ENCODE results near the gene TNRC18. TPM values are rescaled to one million over a fixed set of nuclear protein-coding genes. Genes with fewer than 3 reads are reported as not detected.

The TNRC18 gene
- total and polyA plus RNA-seq, 2 experiments from 2014 or later: 3.7 to 51.8 TPM

GRCh38 chr7:5433181-5433580 lies 9.5 kb upstream of the TNRC18 start:
- H3K27ac ChIP-seq: no peak overlapping the region
- no peak overlapping the region for H3K4me3 ChIP-seq
- 0 out of 2 replicates have a peak, but pooled peaks cover 4% of the 10 kb centered on the region for H3F3A ChIP-seq (ENCODE audit: insufficient read depth)
- no peak overlapping the region for H3K9ac ChIP-seq
- no peaks in the 10 kb centered on the region for H3K9me2 ChIP-seq (ENCODE audit: insufficient read depth)
- peaks cover 96% of the 10 kb centered on the region for H3K79me2 ChIP-seq (ENCODE audit: insufficient read depth)
- no peak for DNase-seq
- 0 out of 2 replicates have a peak, but pooled peaks cover 6% of the 10 kb centered on the region for H3K36me3 ChIP-seq (ENCODE audit: low read depth)
- no peaks in the 10 kb centered on the region for H3K9me3 ChIP-seq (ENCODE audit: low read depth)
- no peaks in the 10 kb centered on the region for H3K27me3 ChIP-seq (replicated peaks; ENCODE audit: insufficient read depth)
- H2AFZ ChIP-seq: no peak overlapping the region
- no peaks in the 10 kb centered on the region for H4K20me1 ChIP-seq (ENCODE audit: insufficient read depth)
- no peak overlapping the region for H3K4me2 ChIP-seq (ENCODE audit: unreplicated experiment)
- in situ Hi-C loops (cut with MboI): no loop called here
- TF ChIP-seq EZH2 (IDR thresholded peaks at IDR 0.05; ENCODE audit: insufficient read depth, poor library complexity, severe bottlenecking): no peak
- no peak for TF ChIP-seq EZH2phosphoT487 (IDR thresholded peaks at IDR 0.05; ENCODE audit: insufficient read depth, low read depth)
- H3K4me1 ChIP-seq (ENCODE audit: insufficient read depth): 0 out of 2 replicates have a peak, but pooled peaks cover 4% of the 10 kb centered on the region
- WGBS, 2 experiments (ENCODE audit: low coverage in 1 of 2, low lambda C conversion rate in 2 of 2, missing lambda C conversion rate in 2 of 2): 97 to 98% methylated on average over 3 of the region's 3 CpGs

- no peaks in the 10 kb centered on the region for H3K9me3 ChIP-seq (ENCODE audit: low read depth)
- in situ Hi-C loops (cut with MboI): no loop called here
- H3K4me3 ChIP-seq: no peak overlapping the region
- WGBS, 2 experiments (ENCODE audit: low coverage in 1 of 2, low lambda C conversion rate in 2 of 2, missing lambda C conversion rate in 2 of 2): 90 to 94% methylated on average over 3 of the region's 3 CpGs
- no peak for DNase-seq
- H3K4me1 ChIP-seq (ENCODE audit: insufficient read depth): 0 out of 2 replicates have a peak, but pooled peaks cover 4% of the 10 kb centered on the region
- H3K79me2 ChIP-seq (ENCODE audit: insufficient read depth): peaks cover 96% of the 10 kb centered on the region
- no peak overlapping the region for H3K4me2 ChIP-seq (ENCODE audit: unreplicated experiment)
- no peak overlapping the region for H3K27ac ChIP-seq
- H3K9me2 ChIP-seq (ENCODE audit: insufficient read depth): no peaks in the 10 kb centered on the region
- 0 out of 2 replicates have a peak, but pooled peaks cover 6% of the 10 kb centered on the region for H3K36me3 ChIP-seq (ENCODE audit: low read depth)
- H3K9ac ChIP-seq: no peak overlapping the region
- H3F3A ChIP-seq (ENCODE audit: insufficient read depth): 0 out of 2 replicates have a peak, but pooled peaks cover 4% of the 10 kb centered on the region
- no peaks in the 10 kb centered on the region for H3K27me3 ChIP-seq (replicated peaks; ENCODE audit: insufficient read depth)
- TF ChIP-seq EZH2 (IDR thresholded peaks at IDR 0.05; ENCODE audit: insufficient read depth, poor library complexity, severe bottlenecking): no peak
- no peak for TF ChIP-seq EZH2phosphoT487 (IDR thresholded peaks at IDR 0.05; ENCODE audit: insufficient read depth, low read depth)
- H4K20me1 ChIP-seq (ENCODE audit: insufficient read depth): no peaks in the 10 kb centered on the region
- H2AFZ ChIP-seq: no peak overlapping the region
These were observed 9.1 kb upstream of the TNRC18 start for GRCh38 chr7:5432691-5433090.

- Histone ChIP-seq H3K4me2 (ENCODE audit: unreplicated experiment) (no peak overlapping the region), H3K4me3 (no peak overlapping the region), H2AFZ (no peak overlapping the region), H3K9me3 (ENCODE audit: low read depth) (no peaks in the 10 kb centered on the region), H3K9ac (no peak overlapping the region), H3K36me3 (ENCODE audit: low read depth) (0 out of 2 replicates have a peak, but pooled peaks cover 6% of the 10 kb centered on the region), H3F3A (ENCODE audit: insufficient read depth) (0 out of 2 replicates have a peak, but pooled peaks cover 4% of the 10 kb centered on the region), H4K20me1 (ENCODE audit: insufficient read depth) (no peaks in the 10 kb centered on the region), H3K9me2 (ENCODE audit: insufficient read depth) (no peaks in the 10 kb centered on the region), H3K27me3 (replicated peaks; ENCODE audit: insufficient read depth) (no peaks in the 10 kb centered on the region), H3K27ac (no peak overlapping the region), H3K4me1 (ENCODE audit: insufficient read depth) (0 out of 2 replicates have a peak, but pooled peaks cover 4% of the 10 kb centered on the region), H3K79me2 (ENCODE audit: insufficient read depth) (peaks cover 94% of the 10 kb centered on the region)
- DNase-seq: no peak
- WGBS, 2 experiments (ENCODE audit: low coverage in 1 of 2, low lambda C conversion rate in 2 of 2, missing lambda C conversion rate in 2 of 2): 87% methylated on average over 4 of the region's 4 CpGs
- TF ChIP-seq EZH2 (IDR thresholded peaks at IDR 0.05; ENCODE audit: insufficient read depth, poor library complexity, severe bottlenecking): no peak
- no peak for TF ChIP-seq EZH2phosphoT487 (IDR thresholded peaks at IDR 0.05; ENCODE audit: insufficient read depth, low read depth)
- in situ Hi-C loops (cut with MboI): no loop called here
These were observed 8.0 kb upstream of the TNRC18 start for GRCh38 chr7:5431560-5432015.

GRCh38 chr7:5430612-5430947 lies 6.9 kb upstream of the TNRC18 start:
- H3K27ac ChIP-seq: peak overlapping the region; percentile 98; the same call in 1 of the 2 replicates
- no peaks in the 10 kb centered on the region for H3K9me3 ChIP-seq (ENCODE audit: low read depth)
- in situ Hi-C loops (cut with MboI): no loop called here
- no peaks in the 10 kb centered on the region for H3K36me3 ChIP-seq (ENCODE audit: low read depth)
- peak overlapping the region; percentile 87 for H3K4me3 ChIP-seq
- TF ChIP-seq EZH2phosphoT487 (IDR thresholded peaks at IDR 0.05; ENCODE audit: insufficient read depth, low read depth): no peak
- TF ChIP-seq EZH2 (IDR thresholded peaks at IDR 0.05; ENCODE audit: insufficient read depth, poor library complexity, severe bottlenecking): no peak
- 92 to 95% methylated on average over 5 of the region's 5 CpGs for WGBS, 2 experiments (ENCODE audit: low coverage in 1 of 2, low lambda C conversion rate in 2 of 2, missing lambda C conversion rate in 2 of 2)
- H3K9me2 ChIP-seq (ENCODE audit: insufficient read depth): no peaks in the 10 kb centered on the region
- no peak for DNase-seq
- peak overlapping the region; percentile 95 for H3K9ac ChIP-seq
- no peaks in the 10 kb centered on the region for H3K27me3 ChIP-seq (replicated peaks; ENCODE audit: insufficient read depth)
- peaks cover 94% of the 10 kb centered on the region for H3K79me2 ChIP-seq (ENCODE audit: insufficient read depth)
- no peak overlapping the region for H2AFZ ChIP-seq
- 0 out of 2 replicates have a peak, but pooled peaks cover 4% of the 10 kb centered on the region for H3F3A ChIP-seq (ENCODE audit: insufficient read depth)
- 0 out of 2 replicates have a peak, but pooled peaks cover 4% of the 10 kb centered on the region for H3K4me1 ChIP-seq (ENCODE audit: insufficient read depth)
- no peaks in the 10 kb centered on the region for H4K20me1 ChIP-seq (ENCODE audit: insufficient read depth)
- H3K4me2 ChIP-seq (ENCODE audit: unreplicated experiment): peak overlapping the region; percentile 93

All from GM23248 (cell line).